ENCODE results near the gene METTL24. TPM values are rescaled to one million over a fixed set of nuclear protein-coding genes. Genes with fewer than 3 reads are reported as not detected.
A peak's percentile ranks its signal among the peaks of the same experiment; 100 is the strongest.
"Not testable (repeated sequence)": the region's sequence is repeated elsewhere in the genome, so short reads cannot be mapped to it uniquely, and the experiment has no call there.

The METTL24 gene
- total and polyA plus RNA-seq, 3 experiments from 2014 or later: 0.35 to 0.98 TPM; not detected in 1

DNA sequence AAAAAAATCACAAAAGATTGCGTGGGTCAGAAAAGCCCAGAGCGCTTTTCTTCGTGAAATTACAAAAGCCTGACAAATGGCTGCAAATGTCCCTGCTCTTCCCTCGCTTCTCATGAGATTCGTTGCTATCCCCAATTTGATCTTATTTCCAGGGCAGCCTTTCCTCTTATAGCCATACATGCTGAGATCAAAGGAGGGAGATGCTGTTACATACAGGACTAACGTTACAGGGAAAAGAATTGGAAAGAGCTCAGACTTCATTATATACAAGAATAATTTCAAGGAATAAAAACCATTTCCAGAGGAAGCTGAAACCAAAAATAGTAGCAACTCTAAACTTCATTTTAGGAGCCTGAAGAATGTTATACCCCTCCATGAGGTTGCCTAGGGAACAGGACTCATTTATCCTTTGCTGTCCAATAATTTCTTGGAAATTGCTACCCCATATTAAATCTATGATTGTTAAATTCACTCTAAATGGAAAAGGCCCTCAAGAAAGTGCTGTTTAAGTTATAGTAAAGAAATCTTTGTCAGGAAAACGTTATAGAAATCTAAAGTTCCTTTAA, 81.0 kb downstream of the METTL24 start:
- H3K27ac ChIP-seq (ENCODE audit: low read depth, low read length): no peak overlapping the region
- H3K27me3 ChIP-seq (ENCODE audit: insufficient read depth, low read length, poor library complexity, severe bottlenecking): no peaks in the 10 kb centered on the region
- H3K36me3 ChIP-seq (ENCODE audit: insufficient read depth, low read length): no peaks in the 10 kb centered on the region
- peaks cover 0 to 3% (median 0%) of the 10 kb centered on the region in 3 donors for H3K36me3 Mint-ChIP-seq
- H3K4me3 Mint-ChIP-seq: no peak overlapping the region
- no peaks in the 10 kb centered on the region for H3K9me3 ChIP-seq (ENCODE audit: low read length)
- ChIA-PET CTCF (no interaction called here), POLR2A (no interaction called here)
- no peak overlapping the region for H3K27ac Mint-ChIP-seq
- H3K4me1 Mint-ChIP-seq: peaks cover 0 to 1% (median 0%) of the 10 kb centered on the region in 3 donors
- H3K9me3 Mint-ChIP-seq: peaks cover 0 to 5% (median 1%) of the 10 kb centered on the region in 5 donors
- peaks cover 9 to 26% of the 10 kb centered on the region in 2 donors for H3K27me3 Mint-ChIP-seq
- no peaks in the 10 kb centered on the region for H3K4me1 ChIP-seq (ENCODE audit: insufficient read depth, low read length)
- no peak overlapping the region for H3K4me3 ChIP-seq (ENCODE audit: low read length)
- DNase-seq: no peak

DNA sequence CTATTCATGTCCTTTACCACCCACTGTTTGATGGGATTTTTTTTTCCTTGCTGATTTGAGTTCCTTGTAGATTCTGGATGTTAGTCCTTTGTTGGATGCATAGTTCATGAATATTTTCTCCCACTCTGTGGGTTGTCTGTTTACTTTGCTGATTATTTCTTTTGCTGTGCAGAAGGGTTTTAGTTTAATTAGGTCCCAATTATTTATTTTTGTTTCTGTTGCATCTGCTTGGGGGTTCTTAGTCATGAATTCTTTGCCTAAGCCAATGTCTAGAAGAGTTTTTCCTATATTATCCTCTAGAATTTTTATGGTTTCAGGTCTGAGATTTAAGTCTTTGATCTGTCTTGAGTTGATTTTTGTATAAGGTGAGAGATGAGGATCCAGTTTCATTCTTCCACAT, 85.4 kb downstream of the METTL24 start:
- H3K4me3 Mint-ChIP-seq; H3K4me1 Mint-ChIP-seq; H3K36me3 ChIP-seq (ENCODE audit: insufficient read depth, low read length); H3K4me3 ChIP-seq (ENCODE audit: low read length); H3K27ac Mint-ChIP-seq; DNase-seq; POLR2A ChIA-PET; H3K27ac ChIP-seq (ENCODE audit: low read depth, low read length); CTCF ChIA-PET; H3K36me3 Mint-ChIP-seq; H3K9me3 ChIP-seq (ENCODE audit: low read length); H3K9me3 Mint-ChIP-seq; H3K4me1 ChIP-seq (ENCODE audit: insufficient read depth, low read length); H3K27me3 ChIP-seq (ENCODE audit: insufficient read depth, low read length, poor library complexity, severe bottlenecking): not testable (repeated sequence)
- H3K27me3 Mint-ChIP-seq: peaks cover 9 to 23% of the 10 kb centered on the region in 2 donors

DNA sequence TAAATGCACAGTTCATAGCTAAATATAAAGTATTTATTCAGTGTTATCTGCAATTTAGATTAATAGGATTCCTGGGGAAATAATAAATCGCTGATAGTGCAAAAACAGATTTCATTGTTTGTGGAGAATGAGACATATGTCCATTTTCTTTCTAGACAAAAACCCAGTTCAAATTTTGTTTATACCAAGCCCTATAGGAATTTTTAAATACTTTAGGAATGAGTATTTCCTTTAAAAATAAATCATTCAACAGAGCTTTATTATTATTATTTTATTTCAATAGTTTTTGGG, 86.5 kb downstream of the METTL24 start:
- no peak for DNase-seq
- ChIA-PET CTCF (no interaction called here), POLR2A (no interaction called here)
- Mint-ChIP-seq H3K27ac (no peak overlapping the region), H3K4me3 (no peak overlapping the region), H3K27me3 (peaks cover 8 to 20% of the 10 kb centered on the region in 2 donors), H3K36me3 (peaks cover 0 to 3% (median 0%) of the 10 kb centered on the region in 3 donors), H3K4me1 (no peaks in the 10 kb centered on the region), H3K9me3 (peaks cover 0 to 6% (median 1%) of the 10 kb centered on the region in 5 donors)
- no peak overlapping the region for H3K27ac ChIP-seq (ENCODE audit: low read depth, low read length)
- no peak overlapping the region for H3K4me3 ChIP-seq (ENCODE audit: low read length)
- no peaks in the 10 kb centered on the region for H3K9me3 ChIP-seq (ENCODE audit: low read length)
- H3K4me1 ChIP-seq (ENCODE audit: insufficient read depth, low read length): no peaks in the 10 kb centered on the region
- H3K27me3 ChIP-seq (ENCODE audit: insufficient read depth, low read length, poor library complexity, severe bottlenecking): no peaks in the 10 kb centered on the region
- H3K36me3 ChIP-seq (ENCODE audit: insufficient read depth, low read length): no peaks in the 10 kb centered on the region

DNA sequence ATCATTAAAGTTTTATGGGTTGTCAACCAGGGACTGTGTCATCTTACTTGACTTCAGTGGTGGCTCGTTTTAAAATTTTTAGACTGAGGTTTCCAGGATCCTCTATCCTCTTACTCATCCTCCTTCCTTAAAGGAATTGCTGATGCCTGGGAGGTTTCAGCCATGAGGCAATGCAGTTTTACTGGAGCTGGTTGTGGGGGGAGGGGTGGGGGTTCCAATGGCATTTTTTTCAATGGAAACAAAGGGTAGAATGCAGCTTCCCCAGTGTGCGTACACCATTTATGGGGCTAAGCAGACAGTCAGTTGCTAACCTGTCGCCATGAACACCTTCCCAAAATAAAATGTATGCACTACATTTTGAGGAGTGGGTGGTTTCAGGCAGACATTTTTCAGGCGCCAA, 88.0 kb downstream of the METTL24 start:
- H3K36me3 ChIP-seq (ENCODE audit: insufficient read depth, low read length): no peaks in the 10 kb centered on the region
- H3K27ac ChIP-seq (ENCODE audit: low read depth, low read length): no peak overlapping the region
- H3K9me3 Mint-ChIP-seq: peaks cover 0 to 9% (median 2%) of the 10 kb centered on the region in 5 donors
- peaks cover 8 to 16% of the 10 kb centered on the region in 2 donors for H3K27me3 Mint-ChIP-seq
- H3K4me3 ChIP-seq (ENCODE audit: low read length): no peak overlapping the region
- H3K9me3 ChIP-seq (ENCODE audit: low read length): no peaks in the 10 kb centered on the region
- no peak overlapping the region for H3K4me3 Mint-ChIP-seq
- H3K27ac Mint-ChIP-seq: no peak overlapping the region
- H3K4me1 ChIP-seq (ENCODE audit: insufficient read depth, low read length): no peaks in the 10 kb centered on the region
- ChIA-PET POLR2A (no interaction called here), CTCF (no interaction called here)
- peaks cover 0 to 1% (median 0%) of the 10 kb centered on the region in 3 donors for H3K36me3 Mint-ChIP-seq
- no peaks in the 10 kb centered on the region for H3K27me3 ChIP-seq (ENCODE audit: insufficient read depth, low read length, poor library complexity, severe bottlenecking)
- no peaks in the 10 kb centered on the region for H3K4me1 Mint-ChIP-seq
- no peak for DNase-seq

DNA sequence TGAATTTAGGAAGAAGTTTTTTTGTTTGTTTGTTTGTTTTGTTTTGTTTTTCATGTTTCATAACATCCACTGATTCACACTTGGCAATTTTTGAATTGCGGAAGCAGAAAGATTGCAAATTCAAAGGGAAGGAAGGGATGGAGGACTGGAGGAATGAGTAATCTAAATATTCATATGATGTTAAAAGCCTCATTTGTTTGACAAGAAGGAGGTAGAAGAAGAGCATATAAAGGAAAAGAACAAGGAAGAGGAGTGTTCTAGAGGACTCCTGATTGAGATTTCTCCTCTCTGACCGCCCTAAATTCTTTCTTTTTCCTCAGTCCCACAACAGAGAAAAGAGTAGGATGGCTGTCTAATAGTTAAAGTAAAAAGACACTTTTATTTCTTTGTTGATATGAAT, 88.5 kb downstream of the METTL24 start:
- Mint-ChIP-seq H3K36me3 (no peaks in the 10 kb centered on the region), H3K27ac (no peak overlapping the region), H3K27me3 (peaks cover 6 to 16% of the 10 kb centered on the region in 2 donors), H3K4me1 (no peaks in the 10 kb centered on the region), H3K4me3 (no peak overlapping the region), H3K9me3 (peaks cover 0 to 10% (median 2%) of the 10 kb centered on the region in 5 donors)
- no peaks in the 10 kb centered on the region for H3K4me1 ChIP-seq (ENCODE audit: insufficient read depth, low read length)
- no peaks in the 10 kb centered on the region for H3K27me3 ChIP-seq (ENCODE audit: insufficient read depth, low read length, poor library complexity, severe bottlenecking)
- H3K36me3 ChIP-seq (ENCODE audit: insufficient read depth, low read length): no peaks in the 10 kb centered on the region
- no peak for DNase-seq
- H3K27ac ChIP-seq (ENCODE audit: low read depth, low read length): no peak overlapping the region
- no peak overlapping the region for H3K4me3 ChIP-seq (ENCODE audit: low read length)
- H3K9me3 ChIP-seq (ENCODE audit: low read length): no peaks in the 10 kb centered on the region
- ChIA-PET CTCF (no interaction called here), POLR2A (no interaction called here)

DNA sequence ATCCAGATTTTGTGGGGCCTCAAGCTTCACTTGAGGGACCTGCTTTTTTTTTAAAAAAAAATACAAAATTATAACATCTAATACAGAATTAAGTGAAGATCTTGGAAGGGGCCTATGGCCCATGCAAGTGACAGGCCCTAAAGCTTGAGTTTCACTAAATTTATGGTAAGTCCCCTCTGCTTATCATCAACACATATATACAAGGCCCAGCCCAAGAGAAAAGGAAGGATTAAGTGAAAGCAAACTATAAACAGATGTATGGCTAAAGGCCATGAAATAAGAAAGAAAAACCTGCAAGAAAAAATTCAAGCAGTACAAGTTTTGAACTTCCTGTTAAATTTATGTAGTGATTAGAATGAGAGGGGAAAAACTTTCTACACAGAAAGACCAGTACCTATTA, 91.2 kb downstream of the METTL24 start:
- H3K27ac Mint-ChIP-seq: peak overlapping the region in 1 of 8 donors; percentile 11
- Histone ChIP-seq H3K36me3 (ENCODE audit: insufficient read depth, low read length) (no peaks in the 10 kb centered on the region), H3K4me3 (ENCODE audit: low read length) (no peak overlapping the region), H3K9me3 (ENCODE audit: low read length) (no peaks in the 10 kb centered on the region), H3K27me3 (ENCODE audit: insufficient read depth, low read length, poor library complexity, severe bottlenecking) (no peaks in the 10 kb centered on the region), H3K4me1 (ENCODE audit: insufficient read depth, low read length) (no peaks in the 10 kb centered on the region), H3K27ac (ENCODE audit: low read depth, low read length) (no peak overlapping the region)
- peaks cover 0 to 3% (median 0%) of the 10 kb centered on the region in 3 donors for H3K36me3 Mint-ChIP-seq
- DNase-seq: no peak
- CTCF ChIA-PET: no interaction called here
- H3K27me3 Mint-ChIP-seq: peaks cover 1 to 2% of the 10 kb centered on the region in 2 donors
- H3K4me1 Mint-ChIP-seq: no peaks in the 10 kb centered on the region
- H3K9me3 Mint-ChIP-seq: peaks cover 0 to 10% (median 2%) of the 10 kb centered on the region in 5 donors
- POLR2A ChIA-PET: no interaction called here
- H3K4me3 Mint-ChIP-seq: no peak overlapping the region

DNA sequence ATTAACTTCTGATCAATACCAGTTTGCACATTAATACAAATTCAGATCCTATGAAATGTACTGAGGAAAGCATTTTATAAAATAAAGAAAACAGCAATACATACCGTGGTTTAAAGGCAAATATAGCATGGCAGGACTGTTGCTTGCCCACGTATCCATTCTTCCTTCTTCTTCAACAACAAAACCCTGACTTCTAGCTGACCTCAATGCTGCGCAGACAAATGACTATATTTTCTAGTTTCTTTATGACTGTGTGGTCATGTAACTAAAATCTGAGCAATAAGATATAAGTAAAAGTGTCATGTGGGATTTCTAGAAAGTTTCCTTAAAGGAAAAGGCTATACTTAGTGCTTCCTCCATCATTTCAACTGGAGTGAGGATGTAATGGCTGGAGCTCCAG, 92.9 kb downstream of the METTL24 start:
- H3K4me1 ChIP-seq (ENCODE audit: insufficient read depth, low read length): no peaks in the 10 kb centered on the region
- Mint-ChIP-seq H3K27me3 (peaks cover 6 to 12% of the 10 kb centered on the region in 2 donors), H3K9me3 (peaks cover 3 to 21% (median 8%) of the 10 kb centered on the region in 5 donors), H3K36me3 (peaks cover 0 to 14% (median 0%) of the 10 kb centered on the region in 3 donors), H3K4me3 (no peak overlapping the region), H3K27ac (no peak overlapping the region), H3K4me1 (no peaks in the 10 kb centered on the region)
- H3K36me3 ChIP-seq (ENCODE audit: insufficient read depth, low read length): no peaks in the 10 kb centered on the region
- H3K4me3 ChIP-seq (ENCODE audit: low read length): no peak overlapping the region
- ChIA-PET POLR2A (no interaction called here), CTCF (no interaction called here)
- no peaks in the 10 kb centered on the region for H3K27me3 ChIP-seq (ENCODE audit: insufficient read depth, low read length, poor library complexity, severe bottlenecking)
- H3K27ac ChIP-seq (ENCODE audit: low read depth, low read length): no peak overlapping the region
- no peaks in the 10 kb centered on the region for H3K9me3 ChIP-seq (ENCODE audit: low read length)
- no peak for DNase-seq

DNA sequence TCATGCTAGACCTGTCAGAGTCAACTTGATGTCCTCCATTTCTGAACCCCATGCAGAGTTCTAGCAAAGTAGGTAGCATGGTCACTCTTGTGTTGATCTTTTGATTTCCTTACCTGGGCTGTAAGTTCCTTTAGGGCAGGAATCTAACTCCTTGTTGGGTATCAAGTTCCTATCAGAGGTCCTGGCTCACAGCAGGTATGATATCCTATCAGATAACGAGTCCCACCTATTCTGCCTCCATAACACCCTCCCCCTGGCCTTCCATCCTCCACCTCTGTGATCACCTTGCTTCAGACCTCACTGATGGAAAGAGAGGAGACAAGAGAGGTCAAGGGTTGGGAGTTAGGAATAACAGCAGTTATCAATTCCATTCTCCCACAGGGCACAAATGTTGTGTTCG, 101.8 kb downstream of the METTL24 start:
- Mint-ChIP-seq H3K36me3 (peaks cover 0 to 33% (median 0%) of the 10 kb centered on the region in 3 donors), H3K27ac (no peak overlapping the region), H3K27me3 (peaks cover 17 to 31% of the 10 kb centered on the region in 2 donors), H3K9me3 (peaks cover 0 to 26% (median 21%) of the 10 kb centered on the region in 5 donors), H3K4me1 (no peaks in the 10 kb centered on the region), H3K4me3 (no peak overlapping the region)
- CTCF ChIA-PET: no interaction called here
- no peaks in the 10 kb centered on the region for H3K9me3 ChIP-seq (ENCODE audit: low read length)
- no peak overlapping the region for H3K27ac ChIP-seq (ENCODE audit: low read depth, low read length)
- POLR2A ChIA-PET: no interaction called here
- H3K4me1 ChIP-seq (ENCODE audit: insufficient read depth, low read length): no peaks in the 10 kb centered on the region
- no peak for DNase-seq
- no peaks in the 10 kb centered on the region for H3K27me3 ChIP-seq (ENCODE audit: insufficient read depth, low read length, poor library complexity, severe bottlenecking)
- H3K4me3 ChIP-seq (ENCODE audit: low read length): no peak overlapping the region
- no peaks in the 10 kb centered on the region for H3K36me3 ChIP-seq (ENCODE audit: insufficient read depth, low read length)

Data from CD8-positive, alpha-beta memory T cell (primary cell).